CD4-positive, alpha-beta T cell treated with Interleukin-17A for 4 hours (primary cell): ENCODE data around the gene MVP.
"Not testable (repeated sequence)": the region's sequence is repeated elsewhere in the genome, so short reads cannot be mapped to it uniquely, and the experiment has no call there.

ENCODE experiments used
- DNase-seq: peaks from one replicate; pipeline ENCODE4 v3.0.0-alpha.2; 2020; ENCODE audit warnings: mixed read lengths

The MVP gene

DNA sequence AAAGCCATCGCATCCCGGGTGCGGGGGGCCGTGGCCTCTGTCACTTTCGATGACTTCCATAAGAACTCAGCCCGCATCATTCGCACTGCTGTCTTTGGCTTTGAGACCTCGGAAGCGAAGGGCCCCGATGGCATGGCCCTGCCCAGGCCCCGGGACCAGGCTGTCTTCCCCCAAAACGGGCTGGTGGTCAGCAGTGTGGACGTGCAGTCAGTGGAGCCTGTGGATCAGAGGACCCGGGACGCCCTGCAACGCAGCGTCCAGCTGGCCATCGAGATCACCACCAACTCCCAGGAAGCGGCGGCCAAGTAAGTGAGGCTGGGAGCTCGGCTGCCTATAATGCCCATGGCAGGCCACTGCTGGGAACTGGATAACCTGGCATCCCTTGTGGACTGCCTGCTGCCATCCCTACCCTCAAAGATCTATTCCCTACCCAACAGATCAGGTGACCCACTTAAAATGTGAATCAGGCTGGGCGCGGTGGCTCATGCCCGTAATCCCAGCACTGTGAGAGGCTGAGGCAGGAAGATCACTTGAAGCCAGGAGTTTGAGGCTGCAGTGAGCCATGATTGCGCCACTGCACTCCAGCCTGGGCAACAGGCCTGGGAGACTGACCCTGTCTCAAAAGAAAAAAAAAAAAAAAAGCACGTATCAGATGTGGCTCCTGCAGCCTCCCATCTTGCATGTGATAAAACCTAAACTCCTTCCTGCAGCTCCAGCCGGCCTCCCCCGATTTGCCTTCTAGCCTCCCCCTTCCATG, 24.5 kb downstream of the MVP start:
- DNase-seq, result no peak

DNA sequence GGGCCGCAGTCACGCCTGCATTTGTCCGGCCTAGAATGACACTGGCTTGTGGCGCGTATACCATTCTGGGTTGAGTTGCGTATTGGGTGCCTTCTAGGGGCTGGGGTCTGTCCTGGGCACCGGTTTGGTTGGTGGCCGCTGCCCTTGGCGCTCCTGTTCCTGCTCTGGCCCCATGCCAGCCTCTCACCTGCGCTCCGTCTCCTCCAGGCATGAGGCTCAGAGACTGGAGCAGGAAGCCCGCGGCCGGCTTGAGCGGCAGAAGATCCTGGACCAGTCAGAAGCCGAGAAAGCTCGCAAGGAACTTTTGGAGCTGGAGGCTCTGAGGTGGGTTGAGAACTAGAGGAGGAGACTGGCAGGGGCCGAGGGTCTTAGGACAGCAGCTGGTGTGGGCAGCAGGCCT, 25.4 kb downstream of the MVP start:
- no peak for DNase-seq

DNA sequence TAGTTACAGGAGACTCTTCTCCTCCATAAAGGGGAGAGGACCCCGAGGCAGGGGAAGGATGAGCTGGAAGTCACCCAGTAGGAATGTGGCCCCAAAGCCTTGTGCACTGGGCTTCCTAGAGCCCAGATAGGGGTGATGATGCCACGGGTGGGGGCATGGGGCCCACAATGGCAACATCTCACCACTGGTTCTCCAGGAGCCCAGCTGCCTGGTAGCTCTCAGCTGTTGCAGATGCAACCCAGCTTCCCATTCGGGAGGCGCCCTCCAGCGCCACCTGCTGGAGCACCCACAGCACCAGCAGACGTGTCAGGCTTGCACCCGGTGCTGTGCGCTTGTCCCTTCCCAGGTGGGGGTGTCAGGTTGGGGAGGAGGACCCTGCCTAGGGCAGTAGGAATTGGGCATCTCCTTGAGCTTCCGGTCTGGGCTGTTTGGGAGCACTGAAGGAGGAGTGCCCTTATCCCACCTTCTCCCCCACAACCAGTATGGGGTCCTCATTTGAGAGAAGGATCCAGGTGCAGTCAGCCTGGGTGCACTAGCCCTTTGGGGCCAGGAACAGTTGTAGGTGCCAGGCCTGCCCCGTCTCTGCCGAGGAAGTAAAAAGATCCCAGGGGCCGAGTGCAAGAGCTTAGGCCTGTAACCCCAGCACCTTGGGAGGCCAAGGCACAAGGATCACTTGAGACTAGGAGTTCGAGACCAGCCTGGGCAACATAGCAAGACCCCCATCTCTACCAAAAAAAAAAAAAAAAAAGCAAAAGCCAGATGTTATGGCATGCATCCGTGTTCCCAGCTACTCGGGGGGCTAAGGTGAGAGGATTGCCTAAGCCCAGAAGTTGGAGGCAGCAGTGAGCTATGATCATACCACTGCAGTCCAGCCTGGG, 28.4 kb downstream of the MVP start:
- peak; percentile 93 for DNase-seq

DNA sequence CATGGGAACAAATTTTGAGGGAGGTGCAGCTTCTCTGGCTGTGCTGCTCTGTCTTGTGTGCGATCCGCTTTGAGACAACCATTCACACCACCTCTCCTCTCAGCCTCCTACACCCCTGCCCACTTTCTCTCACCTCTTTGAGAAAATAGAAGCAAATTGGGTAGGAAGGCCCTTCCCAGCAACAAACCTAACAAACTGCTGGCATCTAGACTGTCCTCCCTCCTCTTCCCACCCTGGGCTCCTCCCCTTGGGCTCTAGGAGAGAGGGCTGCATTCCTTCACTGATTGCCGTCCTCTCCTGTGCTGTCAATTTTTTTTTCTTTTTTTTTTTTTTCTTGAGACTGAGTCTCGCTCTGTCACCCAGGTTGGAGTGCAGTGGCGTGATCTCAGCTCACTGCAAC, 29.2 kb downstream of the MVP start:
- DNase-seq, result no peak

DNA sequence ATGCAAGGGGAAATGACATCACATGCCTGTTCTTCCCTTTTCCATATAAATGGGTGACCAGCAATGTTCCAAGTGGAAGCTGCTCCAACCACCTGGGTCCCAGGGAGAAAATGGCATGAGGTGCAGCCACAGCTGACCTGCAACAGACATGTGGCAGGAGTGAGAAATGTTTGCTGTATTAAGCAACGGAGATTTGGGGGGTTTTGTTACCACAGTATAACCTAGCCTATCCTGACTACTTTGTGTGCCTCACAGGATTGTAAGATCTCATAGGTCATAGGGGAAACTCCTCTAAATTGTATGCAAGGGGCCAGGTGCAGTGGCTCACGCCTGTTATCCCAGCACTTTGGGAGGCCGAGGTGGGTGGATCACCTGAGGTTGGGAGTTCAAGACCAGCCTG, 30.7 kb downstream of the MVP start:
- no peak for DNase-seq

DNA sequence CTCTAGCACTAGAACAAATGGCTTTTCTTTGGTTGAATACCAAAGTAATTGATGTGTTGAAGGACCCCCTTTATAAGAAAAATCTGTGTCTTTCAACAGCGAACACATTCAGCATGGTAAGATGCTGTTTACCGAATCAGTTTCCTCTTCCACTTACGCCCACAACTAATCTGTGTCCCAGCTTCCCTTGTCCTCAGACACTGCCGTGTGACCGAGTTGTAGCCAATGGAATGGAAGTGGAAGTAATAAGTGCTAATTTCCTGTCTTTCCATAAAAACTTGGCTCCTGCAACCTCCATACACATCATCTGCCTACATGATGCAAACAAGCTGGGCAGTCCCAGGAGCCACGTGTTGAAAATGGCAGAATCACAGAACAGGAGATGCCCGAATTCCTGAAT, 32.4 kb downstream of the MVP start:
- no peak for DNase-seq

DNA sequence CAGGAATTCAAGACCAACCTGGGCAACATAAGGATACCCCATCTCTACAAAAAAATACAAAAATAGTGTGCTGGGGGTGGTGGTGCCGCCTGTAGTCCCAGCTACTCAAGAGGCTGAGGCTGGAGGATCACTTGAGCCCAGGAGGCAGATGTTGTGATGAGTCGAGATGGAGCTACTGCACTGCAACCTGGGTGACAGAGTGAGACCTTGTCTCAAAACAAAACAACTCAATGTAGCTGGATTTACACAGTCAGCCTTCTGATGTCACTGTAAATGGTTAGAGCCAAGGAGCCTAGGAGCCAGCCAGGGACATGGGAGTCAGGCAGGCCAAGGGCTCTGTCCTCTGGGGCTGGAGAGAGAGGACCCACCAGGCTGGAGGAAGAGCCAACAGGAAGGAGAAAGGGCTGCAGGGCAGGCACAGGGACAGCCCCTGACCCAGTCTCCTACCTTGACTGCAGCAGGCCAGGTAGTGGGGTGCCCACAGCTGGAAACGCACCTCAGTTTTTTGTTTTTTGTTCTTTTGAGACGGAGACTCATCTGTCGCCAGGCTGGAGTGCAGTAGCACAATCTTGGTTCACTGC, 34.3 kb downstream of the MVP start:
- DNase-seq, result no peak

DNA sequence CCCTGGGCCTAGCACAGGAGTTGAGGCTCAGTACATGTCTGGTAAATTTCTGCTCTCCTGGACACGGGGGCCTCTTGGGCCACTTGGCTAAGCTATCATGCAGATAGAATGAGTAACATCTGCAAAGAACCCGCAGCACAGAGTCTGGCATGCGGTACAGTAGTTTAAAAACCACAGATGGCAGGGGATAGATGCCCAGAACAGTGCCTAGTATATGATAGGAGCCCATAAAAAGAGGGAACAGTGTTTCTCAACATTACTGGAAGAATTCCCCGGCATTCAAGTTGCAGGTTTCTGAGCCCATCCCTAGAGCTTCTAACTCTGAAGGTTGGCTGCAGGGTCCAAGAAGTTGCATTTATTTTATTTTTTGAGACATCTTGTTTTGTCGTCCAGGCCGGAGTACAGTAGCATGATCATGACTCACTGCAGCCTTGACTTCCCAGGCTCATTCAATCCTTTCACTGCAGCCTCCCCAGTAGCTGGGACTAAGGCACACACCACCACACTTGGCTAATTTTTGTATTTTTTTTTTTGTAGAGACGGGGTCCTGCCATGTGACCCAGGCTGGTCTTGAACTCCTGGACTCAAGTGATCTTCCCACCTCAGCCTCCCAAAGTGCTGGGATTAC, 37.0 kb downstream of the MVP start:
- DNase-seq, result no peak

DNA sequence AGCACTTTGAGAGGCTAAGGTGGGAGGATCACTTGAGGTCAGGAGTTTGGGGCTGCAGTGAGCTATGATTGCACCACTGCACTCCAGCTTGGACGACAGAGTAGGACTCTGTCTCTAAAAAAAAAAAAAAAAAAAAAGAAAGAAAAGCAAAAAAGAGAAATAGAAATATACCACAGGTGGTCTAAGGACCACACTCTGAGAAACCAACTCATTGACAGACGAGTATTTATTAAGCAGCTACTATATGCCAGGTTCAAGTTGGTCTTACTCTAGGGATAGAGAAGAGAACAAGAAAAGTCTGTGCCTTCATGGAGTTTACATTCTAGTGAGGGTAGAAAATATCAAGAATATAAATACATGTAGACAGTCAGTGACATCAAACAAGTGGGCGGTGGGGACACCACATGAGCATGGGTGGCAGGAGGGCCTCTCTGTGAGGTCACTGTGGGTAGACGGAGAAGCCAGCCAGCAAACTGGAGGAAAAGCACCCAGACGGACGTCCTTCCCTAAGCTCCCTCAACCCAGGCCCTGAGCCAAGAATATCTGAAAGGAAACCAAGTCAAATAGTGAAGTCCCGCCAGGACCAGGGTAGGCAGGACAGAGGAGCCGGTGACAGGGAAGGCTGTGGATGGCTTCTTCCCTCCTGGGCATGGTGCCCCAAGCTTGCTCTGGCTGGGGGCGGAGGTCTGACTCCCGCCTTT, 38.0 kb downstream of the MVP start:
- DNase-seq, result no peak

DNA sequence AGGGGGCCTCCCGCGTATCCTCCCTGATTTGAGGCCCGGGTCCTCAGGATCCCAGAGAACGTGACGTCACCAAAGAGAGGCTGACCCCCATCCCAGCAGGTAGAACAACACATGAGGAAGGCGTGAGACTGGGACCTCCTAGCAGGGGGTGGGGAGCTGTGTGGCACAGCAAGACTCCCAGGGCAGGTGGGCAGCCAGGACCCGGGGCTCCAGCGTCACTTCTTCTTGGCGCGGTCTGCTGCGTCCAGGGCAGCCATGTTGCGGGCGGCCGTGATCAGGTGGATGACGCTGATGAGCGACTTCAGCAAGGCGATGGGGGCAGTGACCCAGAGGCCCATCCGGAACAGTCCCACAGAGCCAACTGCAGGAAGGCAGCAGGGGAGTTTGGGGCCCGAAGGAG, 38.7 kb downstream of the MVP start:
- DNase-seq, result no peak

DNA sequence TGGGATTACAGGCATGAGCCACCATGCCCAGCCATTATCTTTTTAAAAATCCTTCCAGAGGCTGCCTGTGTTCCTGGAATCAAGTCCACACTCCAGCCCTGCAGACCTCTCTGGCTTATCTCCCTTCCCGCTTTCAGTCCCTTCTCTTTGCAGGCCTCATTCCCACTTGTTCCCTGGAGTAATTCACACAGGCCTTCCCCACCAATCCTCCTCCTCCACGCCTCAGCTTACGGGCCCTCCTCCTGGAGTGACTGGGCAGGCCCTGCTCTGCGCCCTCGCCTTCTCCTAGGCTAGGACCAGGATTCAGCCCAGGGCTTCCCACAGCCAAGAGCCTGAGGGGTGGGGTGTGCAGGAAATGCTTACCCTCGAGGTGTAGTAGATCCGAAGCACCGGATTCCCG, 40.0 kb downstream of the MVP start:
- no peak for DNase-seq

DNA sequence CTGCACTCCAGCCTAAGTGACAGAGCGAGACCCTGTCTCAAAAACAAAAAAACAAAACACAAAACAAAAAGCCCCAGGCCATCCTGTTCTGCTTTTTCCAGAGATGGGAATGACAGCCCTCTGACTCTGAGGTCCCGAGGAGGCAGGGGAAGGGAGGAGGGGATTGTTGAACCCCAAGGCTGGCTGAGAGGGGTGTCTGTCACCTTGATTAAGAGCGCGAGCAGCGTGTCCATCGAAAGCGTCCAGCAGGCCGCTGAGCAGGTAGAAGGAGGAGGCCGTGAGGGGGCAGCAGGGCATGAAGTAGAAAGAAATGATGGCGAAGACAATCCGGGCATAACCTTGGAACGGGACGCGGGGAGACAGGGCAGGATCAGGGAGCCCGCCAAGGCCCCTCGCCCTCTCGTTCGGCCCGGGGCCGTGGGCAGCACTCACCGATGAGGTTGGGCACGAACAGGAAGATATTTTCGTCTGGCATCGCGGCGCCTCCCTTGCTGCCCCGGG, 42.2 kb downstream of the MVP start:
- DNase-seq, result no peak

DNA sequence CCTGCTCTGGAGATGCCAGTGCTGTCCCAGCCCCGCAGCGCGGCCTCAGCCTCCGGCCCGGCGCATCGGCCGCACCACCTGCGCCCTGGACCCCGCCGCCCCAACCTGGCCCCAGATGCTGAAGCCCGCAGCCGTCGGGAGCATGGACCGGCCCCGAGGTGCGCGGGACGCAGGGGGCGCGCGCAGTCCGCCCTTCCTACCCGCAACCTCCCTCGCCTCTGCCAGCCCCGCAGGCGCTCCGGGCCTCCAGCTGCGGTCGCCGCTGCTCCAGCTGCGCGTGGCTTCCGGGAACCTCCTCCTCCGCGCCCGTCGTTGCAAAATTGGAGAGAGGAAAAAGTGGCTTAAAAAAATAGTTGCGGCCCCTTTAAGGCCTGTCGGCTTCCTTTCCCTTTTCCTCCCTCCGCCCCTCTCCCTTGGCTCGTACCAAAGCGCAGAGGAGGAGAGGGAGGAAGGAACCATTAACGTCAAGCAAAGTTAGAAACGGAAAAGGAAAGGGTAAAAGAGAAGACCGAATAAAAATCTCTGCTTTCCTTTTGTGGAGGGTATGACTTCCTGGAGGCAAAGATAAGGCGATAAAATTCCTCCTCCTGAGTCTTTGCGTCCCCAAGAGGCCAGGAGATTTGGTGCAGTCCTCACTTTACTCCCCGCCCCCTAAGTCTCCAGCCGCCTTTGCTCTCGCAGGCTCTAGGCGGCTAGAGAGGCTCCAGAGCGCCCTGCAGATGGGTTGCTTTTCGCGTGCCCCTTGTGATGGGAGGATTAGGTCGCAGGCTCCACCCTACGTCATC, 42.8 kb downstream of the MVP start, which contains the start of gene CDIPT:
Gene CDIPT (minus strand): TSS at position 343 of the 785 bp plus-strand sequence. CDS start 369 bp downstream, outside the sequence.
- peak; percentile 94 for DNase-seq

DNA sequence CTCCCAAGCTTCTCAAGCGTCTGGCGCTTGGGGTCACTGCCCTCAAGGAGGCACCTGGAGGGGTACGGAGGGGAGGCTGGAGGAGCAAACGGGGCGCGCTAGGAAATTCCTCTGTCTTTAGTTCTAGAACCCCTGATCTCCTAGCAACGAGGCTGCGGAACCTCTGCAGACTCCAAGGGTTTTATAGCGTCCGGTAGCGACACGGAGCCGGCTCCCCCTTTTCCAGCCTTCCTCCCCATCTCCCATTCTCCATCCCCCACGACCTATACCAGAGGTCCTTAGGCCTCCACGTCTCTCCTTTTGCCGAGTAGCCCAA, 43.4 kb downstream of the MVP start:
- no peak for DNase-seq

DNA sequence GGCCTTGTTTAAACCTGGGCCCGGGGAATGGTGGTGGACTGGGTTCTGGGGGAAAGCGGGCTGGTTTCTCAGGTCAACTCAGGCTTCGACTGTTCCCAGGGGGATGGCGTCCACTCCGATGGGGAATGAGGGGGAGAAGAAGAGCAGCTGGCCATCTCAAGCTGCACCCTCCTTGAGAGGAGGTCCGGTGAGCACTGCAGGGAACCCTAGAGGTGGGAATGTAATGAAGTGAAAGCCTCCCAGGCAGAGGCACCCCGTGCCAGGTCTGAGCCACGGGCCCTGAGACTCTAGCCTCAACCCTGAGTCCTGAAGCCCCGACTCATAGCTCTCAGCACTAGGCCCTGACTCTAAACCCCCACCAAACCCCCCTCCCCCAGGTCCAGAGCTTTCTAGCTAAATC, 43.9 kb downstream of the MVP start:
- DNase-seq, result no peak

DNA sequence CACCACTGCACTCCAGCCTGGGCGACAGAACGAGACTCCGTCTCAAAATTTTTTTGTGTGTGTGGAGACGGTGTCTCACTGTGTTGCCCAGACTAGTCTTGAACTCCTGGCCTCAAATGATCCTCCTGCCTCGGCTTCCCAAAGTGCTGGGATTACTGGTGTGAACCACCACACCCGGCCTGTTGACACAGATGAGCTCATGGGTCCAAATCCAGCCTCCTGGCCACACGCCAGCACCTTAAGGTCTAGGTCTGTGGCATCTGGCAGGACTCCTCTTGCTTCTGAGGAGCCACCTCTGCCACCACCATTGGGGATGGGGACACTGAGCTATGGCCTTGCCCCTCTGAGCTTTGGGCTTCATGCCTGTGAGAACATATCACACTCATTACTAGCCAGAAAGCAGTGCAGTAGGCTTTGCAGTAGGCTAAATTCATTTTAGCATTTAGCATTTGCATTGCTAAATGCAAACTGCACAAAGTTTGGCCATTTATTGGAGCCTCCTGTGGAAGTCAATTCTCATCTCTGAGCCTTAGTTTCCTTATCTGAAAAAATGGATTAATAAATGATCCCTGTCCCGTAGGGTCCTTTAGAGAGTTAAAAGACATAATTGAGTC, 48.2 kb downstream of the MVP start:
- DNase-seq, result no peak

DNA sequence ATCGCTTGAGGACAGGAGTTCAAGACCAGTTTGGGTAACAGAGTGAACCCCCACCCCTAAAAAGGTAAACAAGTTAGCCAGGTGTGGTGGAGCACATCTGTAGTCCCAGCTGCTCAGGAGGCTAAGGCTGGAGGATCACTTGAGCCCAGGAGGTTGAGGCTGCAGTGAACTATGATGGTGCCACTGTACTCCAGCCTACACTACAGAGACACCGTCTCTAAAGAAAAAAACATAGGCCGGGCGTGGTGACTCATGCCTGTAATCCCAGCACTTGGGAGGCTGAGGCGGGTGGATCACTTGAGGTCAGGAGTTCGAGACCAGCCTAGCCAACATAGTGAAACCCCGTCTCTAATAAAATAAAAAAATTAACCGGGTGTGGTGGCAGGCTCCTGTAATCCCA, 48.8 kb downstream of the MVP start:
- DNase-seq, result not testable (repeated sequence)

DNA sequence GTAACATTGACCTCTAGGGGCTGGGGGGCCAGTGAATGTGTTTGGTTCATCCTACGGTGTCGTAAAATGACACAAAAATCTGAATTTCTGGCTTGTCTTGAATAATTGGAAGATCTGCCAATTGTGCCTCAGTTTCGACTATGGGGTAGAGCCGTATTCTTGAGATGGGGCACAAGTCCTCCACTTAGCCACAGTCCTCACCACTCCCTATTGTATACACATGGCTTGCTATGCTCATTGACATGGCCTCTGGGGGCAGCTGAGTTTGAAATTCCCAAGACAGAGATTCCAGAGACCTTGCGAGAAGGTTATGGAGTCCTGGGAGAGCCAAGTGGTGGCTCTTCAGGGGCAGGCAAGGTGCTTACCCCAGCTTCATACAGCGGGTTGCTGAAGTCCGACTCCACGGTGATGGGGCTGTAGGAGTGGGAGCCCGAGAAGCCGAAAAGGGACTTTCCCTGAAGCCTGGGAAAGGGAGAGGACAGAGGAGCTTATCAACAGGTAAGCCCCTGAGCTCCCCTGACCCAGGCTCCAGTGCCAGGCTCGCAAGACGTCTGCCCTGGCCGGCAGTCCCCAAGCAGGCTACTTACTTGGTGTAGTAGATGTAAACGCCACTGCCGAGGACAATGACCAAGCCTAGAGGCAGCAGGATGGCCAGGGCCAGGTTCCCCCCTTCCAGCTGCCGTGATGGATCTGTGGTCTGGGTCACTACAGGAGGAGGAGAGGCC, 51.7 kb downstream of the MVP start:
- no peak for DNase-seq

DNA sequence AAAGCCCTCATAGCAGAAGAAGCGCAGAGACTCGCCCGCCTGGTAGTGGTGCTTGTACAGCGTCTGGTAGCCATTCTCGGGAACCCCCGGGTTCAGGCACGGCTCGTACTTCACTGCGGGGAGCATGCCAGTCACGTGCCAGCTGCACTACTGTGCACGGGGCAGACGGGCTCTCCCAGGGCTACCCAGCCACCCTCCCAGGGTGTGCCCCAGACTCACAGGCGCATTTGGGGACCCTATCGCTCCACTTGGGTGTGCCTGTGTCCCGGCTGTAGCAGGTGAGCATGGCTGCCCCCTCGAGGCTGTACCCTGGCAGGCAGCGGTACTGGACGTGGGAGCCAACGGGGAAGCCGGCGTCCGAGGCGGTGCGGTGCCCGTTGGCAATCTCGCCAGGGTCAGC, 53.1 kb downstream of the MVP start:
- DNase-seq, result no peak

DNA sequence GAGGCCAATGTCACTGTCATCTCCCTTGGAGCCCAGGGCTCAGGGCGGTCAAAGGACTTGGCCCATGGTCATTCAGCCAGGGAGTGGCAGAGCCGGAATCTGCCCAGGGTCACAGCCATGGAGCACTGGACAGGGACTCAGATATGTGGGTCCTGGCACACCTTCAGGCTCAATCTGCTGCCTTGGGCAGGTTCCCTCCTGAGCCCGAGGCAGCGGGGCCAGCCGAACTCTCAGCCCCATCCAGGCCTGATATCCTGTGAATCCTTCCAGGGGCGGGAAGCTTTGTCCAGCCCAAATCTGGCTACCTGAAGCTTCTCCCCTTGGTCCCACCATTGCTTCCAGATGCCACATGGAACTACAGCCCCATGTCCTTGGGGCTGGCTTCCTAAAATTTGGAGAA, 54.9 kb downstream of the MVP start:
- no peak for DNase-seq

DNA sequence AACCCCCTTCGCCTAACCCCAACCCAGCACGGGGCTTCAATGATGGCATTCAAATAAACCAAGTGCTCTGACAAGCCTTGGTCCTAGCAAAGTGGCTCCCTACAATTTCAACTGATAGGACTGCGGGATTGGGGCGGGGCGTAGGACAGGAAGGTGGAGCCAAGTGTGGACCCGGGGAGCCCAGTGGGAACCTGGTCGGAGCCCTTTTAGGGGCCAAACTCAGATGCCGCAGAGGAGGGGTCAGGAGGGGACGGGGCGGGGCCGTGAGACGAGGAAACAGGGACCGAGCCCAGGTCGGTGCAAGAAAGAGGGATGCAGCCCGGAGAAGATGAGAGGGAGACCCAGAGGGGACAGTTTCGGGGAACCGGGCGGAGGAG, 55.9 kb downstream of the MVP start:
- DNase-seq, result no peak
